Right atrium auricular region (tissue), 2 donors: ENCODE results near the gene AGAP1. TPM values are rescaled to one million over a fixed set of nuclear protein-coding genes. Genes with fewer than 3 reads are reported as not detected.

ENCODE experiments used
- DNase-seq: peaks from one replicate; pipeline ENCODE4 v3.0.0-alpha.2; 2019; ENCODE audit warnings: low spot score
- H3K27ac ChIP-seq, 2 donors: fragments of 200-600 bp; sonication (generic); 1 replicate in 1 of 2; 2 replicates in 1 of 2; pipeline ENCODE4 v1.5.1; 2016 to 2019
- H3K27me3 ChIP-seq, 2 donors: fragments of 200-600 bp; sonication (generic); one replicate each; pipeline versions ENCODE4 v1.5.1 to v1.6.0; 2017 to 2019
- H3K36me3 ChIP-seq: fragments of 200-600 bp; sonication (generic); one replicate; pipeline ENCODE4 v1.5.1; 2016
- H3K4me1 ChIP-seq, 2 donors: fragments of 200-600 bp; sonication (generic); one replicate each; pipeline versions ENCODE4 v1.5.1 to v1.6.0; 2017 to 2019
- H3K4me3 ChIP-seq, 2 donors: fragments of 200-600 bp; sonication (generic); 1 replicate in 1 of 2; 2 replicates in 1 of 2; pipeline ENCODE4 v1.5.1; 2017 to 2019; ENCODE audit warnings: mild to moderate bottlenecking in 1 of 2, moderate library complexity in 1 of 2
- H3K9me3 ChIP-seq, 2 donors: fragments of 200-600 bp; sonication (generic); one replicate each; pipeline ENCODE4 v1.5.1; 2019
- CTCF ChIP-seq, 2 donors: fragments of 200-600 bp; sonication (generic); IDR thresholded peaks; one replicate each; pipeline ENCODE4 v1.5.1; 2019; ENCODE audit warnings: antibody characterized with exemption in 2 of 2
- total RNA-seq, 2 donors: library from RNA; depleted of rRNA; stranded (reverse); fragments of >200 nt; gene quantifications; one replicate each; pipeline ENCODE4 v1.1.0, GENCODE V29; 2016

Gene AGAP1
- total RNA-seq, 2 donors from 2014 or later, result 11.6 to 17.2 TPM

GRCh38 chr2:236101311-236101950 lies 607.6 kb downstream of the AGAP1 start:
- TF ChIP-seq CTCF (IDR thresholded peaks at IDR 0.05), result no peak
- no peak for DNase-seq
- no peak overlapping the region for H3K27ac ChIP-seq

GRCh38 chr2:236102971-236103370 lies 609.1 kb downstream of the AGAP1 start:
- H3K27me3 ChIP-seq, result no peaks in the 10 kb centered on the region

More at GRCh38 chr2:236101311-236101950, 607.6 kb downstream of the AGAP1 start:
- Histone ChIP-seq H3K36me3 (no peaks in the 10 kb centered on the region), H3K4me1 (no peaks in the 10 kb centered on the region), H3K4me3 (no peak overlapping the region), H3K27me3 (no peaks in the 10 kb centered on the region), H3K9me3 (no peaks in the 10 kb centered on the region)

GRCh38 chr2:236103981-236104380 lies 610.1 kb downstream of the AGAP1 start:
- Histone ChIP-seq H3K27ac (no peak overlapping the region), H3K9me3 (no peaks in the 10 kb centered on the region), H3K4me3 (no peak overlapping the region), H3K36me3 (no peaks in the 10 kb centered on the region), H3K27me3 (no peaks in the 10 kb centered on the region), H3K4me1 (peaks cover 0 to 12% of the 10 kb centered on the region in 2 donors)
- no peak for DNase-seq
- TF ChIP-seq CTCF (IDR thresholded peaks at IDR 0.05), result no peak

More at GRCh38 chr2:236102971-236103370, 609.1 kb downstream of the AGAP1 start:
- Histone ChIP-seq H3K4me3 (no peak overlapping the region), H3K36me3 (no peaks in the 10 kb centered on the region), H3K9me3 (no peaks in the 10 kb centered on the region), H3K4me1 (peaks cover 0 to 3% of the 10 kb centered on the region in 2 donors), H3K27ac (no peak overlapping the region)
- no peak for TF ChIP-seq CTCF (IDR thresholded peaks at IDR 0.05)
- no peak for DNase-seq

GRCh38 chr2:236105955-236106607 lies 612.2 kb downstream of the AGAP1 start:
- Histone ChIP-seq H3K4me1 (peaks cover 0 to 14% of the 10 kb centered on the region in 2 donors), H3K27ac (no peak overlapping the region), H3K9me3 (no peaks in the 10 kb centered on the region), H3K27me3 (no peaks in the 10 kb centered on the region), H3K4me3 (no peak overlapping the region), H3K36me3 (no peaks in the 10 kb centered on the region)
- TF ChIP-seq CTCF (IDR thresholded peaks at IDR 0.05), result no peak
- DNase-seq, result no peak

- no peak for DNase-seq
- Histone ChIP-seq H3K36me3 (no peaks in the 10 kb centered on the region), H3K9me3 (no peaks in the 10 kb centered on the region), H3K27ac (no peak overlapping the region), H3K4me1 (peaks cover 0 to 14% of the 10 kb centered on the region in 2 donors), H3K4me3 (no peak overlapping the region), H3K27me3 (no peaks in the 10 kb centered on the region)
- no peak for TF ChIP-seq CTCF (IDR thresholded peaks at IDR 0.05)
These were observed 612.9 kb downstream of the AGAP1 start for GRCh38 chr2:236106761-236107160.
